ENCODE results near the gene RASSF5. TPM values are rescaled to one million over a fixed set of nuclear protein-coding genes. Genes with fewer than 3 reads are reported as not detected.

RASSF5 gene
- total and polyA plus RNA-seq, 9 of the 15 experiments (the other 6 are each of a cell fraction or from before 2014, with no cell fraction given) = 6.1 to 41.0 (median 25.2) TPM

DNA sequence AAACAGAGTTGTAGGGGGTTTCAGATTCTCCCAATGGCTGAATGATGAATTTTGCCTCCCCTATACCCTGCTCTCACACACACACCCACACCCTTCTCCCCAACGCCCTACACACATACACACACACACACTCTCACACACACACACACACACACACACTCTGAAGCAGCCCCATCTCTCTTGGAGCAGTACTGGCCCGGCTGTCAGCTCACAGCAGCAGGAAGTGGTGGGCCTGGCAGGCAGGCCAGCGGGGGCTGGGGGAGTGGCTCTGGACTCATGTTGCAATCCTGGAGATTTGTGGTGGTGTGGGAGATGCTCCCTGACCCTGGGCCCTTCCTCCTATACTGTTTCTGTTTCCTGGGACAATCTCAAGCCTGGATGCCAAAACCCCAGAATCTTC, 34.9 kb upstream of the RASSF5 start (continued):
- TF ChIP-seq, protein P1, sequence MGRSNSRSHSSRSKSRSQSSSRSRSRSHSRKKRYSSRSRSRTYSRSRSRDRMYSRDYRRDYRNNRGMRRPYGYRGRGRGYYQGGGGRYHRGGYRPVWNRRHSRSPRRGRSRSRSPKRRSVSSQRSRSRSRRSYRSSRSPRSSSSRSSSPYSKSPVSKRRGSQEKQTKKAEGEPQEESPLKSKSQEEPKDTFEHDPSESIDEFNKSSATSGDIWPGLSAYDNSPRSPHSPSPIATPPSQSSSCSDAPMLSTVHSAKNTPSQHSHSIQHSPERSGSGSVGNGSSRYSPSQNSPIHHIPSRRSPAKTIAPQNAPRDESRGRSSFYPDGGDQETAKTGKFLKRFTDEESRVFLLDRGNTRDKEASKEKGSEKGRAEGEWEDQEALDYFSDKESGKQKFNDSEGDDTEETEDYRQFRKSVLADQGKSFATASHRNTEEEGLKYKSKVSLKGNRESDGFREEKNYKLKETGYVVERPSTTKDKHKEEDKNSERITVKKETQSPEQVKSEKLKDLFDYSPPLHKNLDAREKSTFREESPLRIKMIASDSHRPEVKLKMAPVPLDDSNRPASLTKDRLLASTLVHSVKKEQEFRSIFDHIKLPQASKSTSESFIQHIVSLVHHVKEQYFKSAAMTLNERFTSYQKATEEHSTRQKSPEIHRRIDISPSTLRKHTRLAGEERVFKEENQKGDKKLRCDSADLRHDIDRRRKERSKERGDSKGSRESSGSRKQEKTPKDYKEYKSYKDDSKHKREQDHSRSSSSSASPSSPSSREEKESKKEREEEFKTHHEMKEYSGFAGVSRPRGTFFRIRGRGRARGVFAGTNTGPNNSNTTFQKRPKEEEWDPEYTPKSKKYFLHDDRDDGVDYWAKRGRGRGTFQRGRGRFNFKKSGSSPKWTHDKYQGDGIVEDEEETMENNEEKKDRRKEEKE (IDR thresholded peaks at IDR 0.05; ENCODE audit: borderline replicate concordance in 1 of 2, control insufficient read depth in 1 of 2, low read depth in 2 of 2, low read length in 1 of 2) = no peak
- TF ChIP-seq CBX2 (IDR thresholded peaks at IDR 0.05; ENCODE audit: insufficient read depth, low read length, poor library complexity, severe bottlenecking) = no peak
- no peak for TF ChIP-seq RUNX1 (IDR thresholded peaks at IDR 0.05; ENCODE audit: low read depth)
- TF ChIP-seq, protein P2, sequence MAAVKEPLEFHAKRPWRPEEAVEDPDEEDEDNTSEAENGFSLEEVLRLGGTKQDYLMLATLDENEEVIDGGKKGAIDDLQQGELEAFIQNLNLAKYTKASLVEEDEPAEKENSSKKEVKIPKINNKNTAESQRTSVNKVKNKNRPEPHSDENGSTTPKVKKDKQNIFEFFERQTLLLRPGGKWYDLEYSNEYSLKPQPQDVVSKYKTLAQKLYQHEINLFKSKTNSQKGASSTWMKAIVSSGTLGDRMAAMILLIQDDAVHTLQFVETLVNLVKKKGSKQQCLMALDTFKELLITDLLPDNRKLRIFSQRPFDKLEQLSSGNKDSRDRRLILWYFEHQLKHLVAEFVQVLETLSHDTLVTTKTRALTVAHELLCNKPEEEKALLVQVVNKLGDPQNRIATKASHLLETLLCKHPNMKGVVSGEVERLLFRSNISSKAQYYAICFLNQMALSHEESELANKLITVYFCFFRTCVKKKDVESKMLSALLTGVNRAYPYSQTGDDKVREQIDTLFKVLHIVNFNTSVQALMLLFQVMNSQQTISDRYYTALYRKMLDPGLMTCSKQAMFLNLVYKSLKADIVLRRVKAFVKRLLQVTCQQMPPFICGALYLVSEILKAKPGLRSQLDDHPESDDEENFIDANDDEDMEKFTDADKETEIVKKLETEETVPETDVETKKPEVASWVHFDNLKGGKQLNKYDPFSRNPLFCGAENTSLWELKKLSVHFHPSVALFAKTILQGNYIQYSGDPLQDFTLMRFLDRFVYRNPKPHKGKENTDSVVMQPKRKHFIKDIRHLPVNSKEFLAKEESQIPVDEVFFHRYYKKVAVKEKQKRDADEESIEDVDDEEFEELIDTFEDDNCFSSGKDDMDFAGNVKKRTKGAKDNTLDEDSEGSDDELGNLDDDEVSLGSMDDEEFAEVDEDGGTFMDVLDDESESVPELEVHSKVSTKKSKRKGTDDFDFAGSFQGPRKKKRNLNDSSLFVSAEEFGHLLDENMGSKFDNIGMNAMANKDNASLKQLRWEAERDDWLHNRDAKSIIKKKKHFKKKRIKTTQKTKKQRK (IDR thresholded peaks at IDR 0.05; ENCODE audit: borderline replicate concordance, low read depth, low read length) = no peak
- TF ChIP-seq CEBPB (tag; IDR thresholded peaks at IDR 0.05) = peak; percentile 85
- no peak for TF ChIP-seq ZNF699 (CRISPR knock-in tag; IDR thresholded peaks at IDR 0.05; ENCODE audit: insufficient replicate concordance)
- no peak for TF ChIP-seq ZBTB1 (CRISPR knock-in tag; IDR thresholded peaks at IDR 0.05; ENCODE audit: borderline replicate concordance, low read depth)
- TF ChIP-seq CBFA2T2 (conservative IDR thresholded peaks at IDR 0.05) = no peak
- no peak for TF ChIP-seq CCAR2 (IDR thresholded peaks at IDR 0.05; ENCODE audit: low read depth, low read length)
- no peak for TF ChIP-seq RBM22 (IDR thresholded peaks at IDR 0.05; ENCODE audit: low read depth, low read length, poor library complexity, severe bottlenecking)
- TF ChIP-seq, protein P3, sequence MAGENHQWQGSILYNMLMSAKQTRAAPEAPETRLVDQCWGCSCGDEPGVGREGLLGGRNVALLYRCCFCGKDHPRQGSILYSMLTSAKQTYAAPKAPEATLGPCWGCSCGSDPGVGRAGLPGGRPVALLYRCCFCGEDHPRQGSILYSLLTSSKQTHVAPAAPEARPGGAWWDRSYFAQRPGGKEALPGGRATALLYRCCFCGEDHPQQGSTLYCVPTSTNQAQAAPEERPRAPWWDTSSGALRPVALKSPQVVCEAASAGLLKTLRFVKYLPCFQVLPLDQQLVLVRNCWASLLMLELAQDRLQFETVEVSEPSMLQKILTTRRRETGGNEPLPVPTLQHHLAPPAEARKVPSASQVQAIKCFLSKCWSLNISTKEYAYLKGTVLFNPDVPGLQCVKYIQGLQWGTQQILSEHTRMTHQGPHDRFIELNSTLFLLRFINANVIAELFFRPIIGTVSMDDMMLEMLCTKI (IDR thresholded peaks at IDR 0.05; ENCODE audit: partially characterized antibody) = no peak
- TF ChIP-seq GATAD2A (IDR thresholded peaks at IDR 0.05) = no peak
- TF ChIP-seq, protein P4, sequence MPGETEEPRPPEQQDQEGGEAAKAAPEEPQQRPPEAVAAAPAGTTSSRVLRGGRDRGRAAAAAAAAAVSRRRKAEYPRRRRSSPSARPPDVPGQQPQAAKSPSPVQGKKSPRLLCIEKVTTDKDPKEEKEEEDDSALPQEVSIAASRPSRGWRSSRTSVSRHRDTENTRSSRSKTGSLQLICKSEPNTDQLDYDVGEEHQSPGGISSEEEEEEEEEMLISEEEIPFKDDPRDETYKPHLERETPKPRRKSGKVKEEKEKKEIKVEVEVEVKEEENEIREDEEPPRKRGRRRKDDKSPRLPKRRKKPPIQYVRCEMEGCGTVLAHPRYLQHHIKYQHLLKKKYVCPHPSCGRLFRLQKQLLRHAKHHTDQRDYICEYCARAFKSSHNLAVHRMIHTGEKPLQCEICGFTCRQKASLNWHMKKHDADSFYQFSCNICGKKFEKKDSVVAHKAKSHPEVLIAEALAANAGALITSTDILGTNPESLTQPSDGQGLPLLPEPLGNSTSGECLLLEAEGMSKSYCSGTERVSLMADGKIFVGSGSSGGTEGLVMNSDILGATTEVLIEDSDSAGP (CRISPR knock-in tag; IDR thresholded peaks at IDR 0.05) = no peak
- TF ChIP-seq SMC3 (conservative IDR thresholded peaks at IDR 0.05; ENCODE audit: insufficient read depth, low read depth, low read length) = no peak
- TF ChIP-seq MYNN (IDR thresholded peaks at IDR 0.05) = no peak
- no peak for TF ChIP-seq MYNN (CRISPR knock-in tag; IDR thresholded peaks at IDR 0.05)
- TF ChIP-seq XRCC4 (IDR thresholded peaks at IDR 0.05; ENCODE audit: extremely low read depth, insufficient read depth, insufficient read length) = no peak
- TF ChIP-seq FOXJ2 (tag; IDR thresholded peaks at IDR 0.05) = no peak
- TF ChIP-seq ETV1 (tag; conservative IDR thresholded peaks at IDR 0.05; ENCODE audit: low read depth) = no peak
- TF ChIP-seq SMARCB1 (IDR thresholded peaks at IDR 0.05; ENCODE audit: insufficient read length, low read depth) = no peak

Measured in K562 (cell line).